Mesendoderm (in vitro differentiated cells): ENCODE results near the gene KDM4B.

ENCODE experiments used
- DNase-seq: peaks from one replicate; pipeline ENCODE4 v3.0.0; 2013
- H2AK5ac ChIP-seq: 2 replicates; pipeline ENCODE4 v1.6.1; 2013; ENCODE audit warnings: low read length, inconsistent platforms
- H2BK120ac ChIP-seq: 2 replicates; pipeline ENCODE4 v1.6.1; 2013; ENCODE audit warnings: low read depth, mild to moderate bottlenecking, low read length, moderate library complexity, mixed read lengths
- H2BK15ac ChIP-seq: replicated peaks from 2 replicates; pipeline ENCODE4 v1.6.1; 2013; ENCODE audit warnings: low read depth, mild to moderate bottlenecking, moderate library complexity
- H2BK5ac ChIP-seq: 2 replicates; pipeline ENCODE4 v1.6.1; 2013; ENCODE audit warnings: low read length, inconsistent platforms
- H3K18ac ChIP-seq: 2 replicates; pipeline ENCODE4 v1.6.1; 2013; ENCODE audit warnings: mild to moderate bottlenecking, low read length, mixed read lengths
- H3K23ac ChIP-seq: one replicate; pipeline ENCODE4 v1.6.1; 2013; ENCODE audit warnings: low read length
- H3K27ac ChIP-seq: 2 replicates; pipeline ENCODE4 v1.5.1; 2013; ENCODE audit warnings: low read depth, mild to moderate bottlenecking, inconsistent platforms, low read length, moderate library complexity
- H3K27me3 ChIP-seq: 2 replicates; pipeline ENCODE4 v1.6.1; 2013; ENCODE audit warnings: low read length, control low read depth, mild to moderate bottlenecking, inconsistent platforms; ENCODE audit not compliant: insufficient read depth, poor library complexity
- H3K36me3 ChIP-seq: 2 replicates; pipeline ENCODE4 v1.6.1; 2013; ENCODE audit warnings: low read length, inconsistent platforms; ENCODE audit not compliant: control insufficient read depth, insufficient read depth
- H3K4ac ChIP-seq: one replicate; pipeline ENCODE4 v1.6.1; 2013; ENCODE audit warnings: low read depth, mild to moderate bottlenecking, low read length, moderate library complexity
- H3K4me1 ChIP-seq: 2 replicates; pipeline ENCODE4 v1.6.1; 2013; ENCODE audit warnings: low read depth, low read length, inconsistent platforms; ENCODE audit not compliant: control insufficient read depth
- H3K4me2 ChIP-seq: 2 replicates; pipeline ENCODE4 v1.6.1; 2013; ENCODE audit warnings: low read length
- H3K4me3 ChIP-seq: 2 replicates; pipeline ENCODE4 v1.5.1; 2013; ENCODE audit warnings: mild to moderate bottlenecking, low read length
- H3K56ac ChIP-seq: one replicate; pipeline ENCODE4 v1.6.1; 2013; ENCODE audit warnings: low read length
- H3K79me1 ChIP-seq: 2 replicates; pipeline ENCODE4 v1.6.1; 2013; ENCODE audit warnings: low read length, inconsistent platforms
- H3K79me2 ChIP-seq: 2 replicates; pipeline ENCODE4 v1.6.1; 2013; ENCODE audit warnings: mild to moderate bottlenecking, low read length; ENCODE audit not compliant: control insufficient read depth, insufficient read depth
- H3K9ac ChIP-seq: 2 replicates; pipeline ENCODE4 v1.6.1; 2013; ENCODE audit warnings: low read length, inconsistent platforms
- H4K5ac ChIP-seq: one replicate; pipeline ENCODE4 v1.6.1; 2013; ENCODE audit warnings: low read length
- H4K8ac ChIP-seq: one replicate; pipeline ENCODE4 v1.6.1; 2013; ENCODE audit warnings: low read depth, mild to moderate bottlenecking, control low read depth, low read length, moderate library complexity
- whole genome bisulfite sequencing: extraction: QIAGEN DNeasy Blood & Tissue Kit; methylation state at CpG from one replicate; pipeline ENCODE4 v1.1.7; 2013; ENCODE audit warnings: low lambda C conversion rate, missing lambda C conversion rate; ENCODE audit not compliant: insufficient coverage; ENCODE audit errors: extremely low coverage; 5-methylcytosine and 5-hydroxymethylcytosine counted together

KDM4B gene

DNA sequence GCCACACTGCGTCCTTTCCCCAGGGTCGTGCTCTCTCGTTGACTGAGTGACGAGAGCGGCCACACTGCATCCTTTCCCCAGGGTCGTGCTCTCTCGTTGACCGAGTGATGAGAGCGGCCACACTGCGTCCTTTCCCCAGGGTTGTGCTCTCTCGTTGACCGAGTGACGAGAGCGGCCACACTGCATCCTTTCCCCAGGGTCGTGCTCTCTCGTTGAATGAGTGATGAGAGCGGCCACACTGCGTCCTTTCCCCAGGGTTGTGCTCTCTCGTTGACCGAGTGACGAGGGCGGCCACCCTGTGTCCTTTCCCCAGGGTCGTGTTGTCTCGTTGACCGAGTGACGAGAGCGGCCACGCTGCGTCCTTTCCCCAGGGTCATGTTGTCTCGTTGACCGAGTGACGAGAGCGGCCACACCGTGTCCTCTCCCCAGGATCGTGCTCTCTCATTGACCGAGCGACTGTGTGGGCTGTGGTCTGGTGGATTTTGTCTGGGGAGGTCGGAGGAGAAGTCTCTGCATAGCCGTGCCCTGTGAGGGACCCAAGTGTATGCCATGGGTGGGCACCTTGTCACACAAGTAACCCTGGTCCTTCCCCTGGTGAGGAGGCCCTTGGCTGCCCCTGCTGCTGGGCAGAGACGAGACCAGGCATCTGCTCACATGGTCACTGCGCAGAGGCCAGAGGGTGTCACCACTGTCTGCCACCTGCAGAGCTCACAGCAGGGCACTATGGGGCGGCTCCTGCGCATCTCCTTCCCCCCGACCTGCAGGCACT, 107.7 kb downstream of the KDM4B start:
- Histone ChIP-seq H3K27ac (no peak overlapping the region), H3K4me3 (no peak overlapping the region), H2BK15ac (no peak overlapping the region), H3K18ac (no peak overlapping the region), H3K56ac (no peak overlapping the region), H3K27me3 (no peaks in the 10 kb centered on the region), H4K5ac (no peak overlapping the region), H3K79me2 (no peaks in the 10 kb centered on the region), H3K79me1 (no peaks in the 10 kb centered on the region), H3K4me1 (no peaks in the 10 kb centered on the region), H3K23ac (no peak overlapping the region), H2BK120ac (no peak overlapping the region), H3K36me3 (no peaks in the 10 kb centered on the region), H3K4me2 (no peak overlapping the region), H3K9ac (no peak overlapping the region), H4K8ac (no peak overlapping the region), H2BK5ac (no peak overlapping the region), H2AK5ac (no peak overlapping the region), H3K4ac (no peak overlapping the region)
- DNase-seq: no peak
- no CpG with 5 or more reads among the region's 44 CpGs for WGBS

GRCh38 chr19:5077209-5077515, 108.2 kb downstream of the KDM4B start:
- Histone ChIP-seq H3K79me2 (no peaks in the 10 kb centered on the region), H4K5ac (no peak overlapping the region), H3K79me1 (no peaks in the 10 kb centered on the region), H2BK5ac (no peak overlapping the region), H3K9ac (no peak overlapping the region), H3K27me3 (no peaks in the 10 kb centered on the region), H3K36me3 (no peaks in the 10 kb centered on the region), H3K23ac (no peak overlapping the region), H2AK5ac (no peak overlapping the region), H3K27ac (no peak overlapping the region), H4K8ac (no peak overlapping the region), H3K18ac (no peak overlapping the region), H2BK15ac (no peak overlapping the region), H3K4ac (no peak overlapping the region), H3K4me1 (no peaks in the 10 kb centered on the region), H3K4me2 (no peak overlapping the region), H3K4me3 (no peak overlapping the region), H3K56ac (no peak overlapping the region), H2BK120ac (no peak overlapping the region)
- no peak for DNase-seq
- WGBS: no CpG with 5 or more reads among the region's 19 CpGs

DNA sequence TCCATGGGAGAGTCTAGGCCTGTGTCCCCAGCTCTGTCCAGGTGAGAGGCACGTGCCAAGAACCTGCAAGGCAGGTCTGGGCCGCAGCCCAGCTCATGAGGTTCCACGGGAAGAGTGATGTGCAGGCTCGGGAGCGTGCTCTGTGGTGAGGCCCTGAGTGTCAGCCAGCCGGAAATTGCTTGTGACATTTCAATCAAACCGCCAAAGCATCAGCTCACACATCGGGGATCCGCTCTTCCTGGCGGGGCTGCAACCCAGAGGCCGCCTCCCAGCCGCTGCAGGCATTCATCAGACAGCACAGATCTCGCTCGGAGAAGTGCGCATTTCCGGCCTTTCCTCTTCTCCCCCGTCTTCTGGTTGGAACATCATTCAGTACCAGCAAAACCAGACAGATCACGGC, 109.3 kb downstream of the KDM4B start:
- Histone ChIP-seq H3K4ac (no peak overlapping the region), H2BK15ac (no peak overlapping the region), H2AK5ac (no peak overlapping the region), H3K4me2 (no peak overlapping the region), H3K27me3 (no peaks in the 10 kb centered on the region), H3K23ac (no peak overlapping the region), H3K18ac (no peak overlapping the region), H3K36me3 (no peaks in the 10 kb centered on the region), H2BK120ac (no peak overlapping the region), H4K5ac (no peak overlapping the region), H2BK5ac (no peak overlapping the region), H3K79me2 (no peaks in the 10 kb centered on the region), H4K8ac (no peak overlapping the region), H3K56ac (no peak overlapping the region), H3K4me1 (no peaks in the 10 kb centered on the region), H3K79me1 (no peaks in the 10 kb centered on the region), H3K4me3 (no peak overlapping the region), H3K27ac (no peak overlapping the region), H3K9ac (no peak overlapping the region)
- DNase-seq: no peak
- WGBS: no CpG with 5 or more reads among the region's 18 CpGs

GRCh38 chr19:5078666-5079065, 109.8 kb downstream of the KDM4B start:
- Histone ChIP-seq H3K79me1 (no peaks in the 10 kb centered on the region), H2AK5ac (no peak overlapping the region), H3K9ac (no peak overlapping the region), H2BK15ac (no peak overlapping the region), H3K4me2 (no peak overlapping the region), H2BK5ac (no peak overlapping the region), H3K27me3 (no peaks in the 10 kb centered on the region), H3K27ac (no peak overlapping the region), H3K23ac (no peak overlapping the region), H3K36me3 (no peaks in the 10 kb centered on the region), H3K18ac (no peak overlapping the region), H3K4ac (no peak overlapping the region), H3K79me2 (no peaks in the 10 kb centered on the region), H3K56ac (no peak overlapping the region), H3K4me3 (no peak overlapping the region), H2BK120ac (no peak overlapping the region), H4K5ac (no peak overlapping the region), H3K4me1 (no peaks in the 10 kb centered on the region), H4K8ac (no peak overlapping the region)
- no peak for DNase-seq
- no CpG with 5 or more reads among the region's 16 CpGs for WGBS

GRCh38 chr19:5079071-5079774, 110.3 kb downstream of the KDM4B start:
- Histone ChIP-seq H3K27me3 (no peaks in the 10 kb centered on the region), H3K36me3 (no peaks in the 10 kb centered on the region)
- WGBS: no CpG with 5 or more reads among the region's 18 CpGs

More at GRCh38 chr19:5079071-5079774, 110.3 kb downstream of the KDM4B start:
- Histone ChIP-seq H3K56ac (no peak overlapping the region), H3K27ac (no peak overlapping the region), H2BK15ac (no peak overlapping the region), H2AK5ac (no peak overlapping the region), H2BK120ac (no peak overlapping the region), H4K5ac (no peak overlapping the region), H3K4me1 (no peaks in the 10 kb centered on the region), H3K4ac (no peak overlapping the region), H3K9ac (no peak overlapping the region), H3K23ac (no peak overlapping the region), H3K79me2 (no peaks in the 10 kb centered on the region), H3K18ac (no peak overlapping the region), H3K4me2 (no peak overlapping the region), H4K8ac (no peak overlapping the region), H3K4me3 (no peak overlapping the region), H2BK5ac (no peak overlapping the region), H3K79me1 (no peaks in the 10 kb centered on the region)
- DNase-seq: no peak
